Epithelial cell of proximal tubule (primary cell): ENCODE results near the gene CYP4F2. TPM values are rescaled to one million over a fixed set of nuclear protein-coding genes. Genes with fewer than 3 reads are reported as not detected.
"Not testable (repeated sequence)": the region's sequence is repeated elsewhere in the genome, so short reads cannot be mapped to it uniquely, and the experiment has no call there.

ENCODE experiments used
- DNase-seq: peaks from one replicate; pipeline ENCODE4 v3.0.0-alpha.2; 2011; ENCODE audit warnings: low read depth
- H3K4me3 ChIP-seq: 2 replicates; pipeline ENCODE4 v1.5.1; 2011; ENCODE audit warnings: low read depth, mild to moderate bottlenecking, low read length
- total RNA-seq: library from RNA; depleted of rRNA; stranded (reverse); fragments of >200 nt; gene quantifications from 2 replicates; pipeline ENCODE4 v1.2.3, GENCODE V29; 2015
- TF ChIP-seq, protein P1 (sequence below): conservative IDR thresholded peaks from 2 replicates; pipeline ENCODE4 v1.5.1; 2012; ENCODE audit warnings: low read depth, mild to moderate bottlenecking, low read length

Gene CYP4F2
- total RNA-seq, 1 donor from 2014 or later, result not detected

DNA sequence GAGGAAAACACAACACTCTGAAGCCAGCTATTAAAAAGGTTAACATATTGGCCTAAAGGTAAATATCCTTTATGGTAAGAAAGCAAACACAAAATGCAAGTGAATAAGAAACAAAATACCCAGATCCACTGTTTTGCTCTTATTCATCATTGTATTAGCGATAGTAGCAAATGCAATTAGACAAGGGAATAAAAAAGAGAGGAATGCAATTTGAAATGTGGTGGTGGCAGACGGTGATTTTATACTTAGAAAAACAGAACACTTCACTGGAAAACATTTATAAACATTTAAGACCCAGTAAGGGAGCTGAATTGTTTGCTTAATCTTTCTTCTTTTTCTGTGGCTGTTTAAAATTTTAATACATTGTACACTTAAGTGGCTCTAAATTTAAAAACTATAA is 17.2 kb upstream of the CYP4F2 start:
- TF ChIP-seq, protein P1, sequence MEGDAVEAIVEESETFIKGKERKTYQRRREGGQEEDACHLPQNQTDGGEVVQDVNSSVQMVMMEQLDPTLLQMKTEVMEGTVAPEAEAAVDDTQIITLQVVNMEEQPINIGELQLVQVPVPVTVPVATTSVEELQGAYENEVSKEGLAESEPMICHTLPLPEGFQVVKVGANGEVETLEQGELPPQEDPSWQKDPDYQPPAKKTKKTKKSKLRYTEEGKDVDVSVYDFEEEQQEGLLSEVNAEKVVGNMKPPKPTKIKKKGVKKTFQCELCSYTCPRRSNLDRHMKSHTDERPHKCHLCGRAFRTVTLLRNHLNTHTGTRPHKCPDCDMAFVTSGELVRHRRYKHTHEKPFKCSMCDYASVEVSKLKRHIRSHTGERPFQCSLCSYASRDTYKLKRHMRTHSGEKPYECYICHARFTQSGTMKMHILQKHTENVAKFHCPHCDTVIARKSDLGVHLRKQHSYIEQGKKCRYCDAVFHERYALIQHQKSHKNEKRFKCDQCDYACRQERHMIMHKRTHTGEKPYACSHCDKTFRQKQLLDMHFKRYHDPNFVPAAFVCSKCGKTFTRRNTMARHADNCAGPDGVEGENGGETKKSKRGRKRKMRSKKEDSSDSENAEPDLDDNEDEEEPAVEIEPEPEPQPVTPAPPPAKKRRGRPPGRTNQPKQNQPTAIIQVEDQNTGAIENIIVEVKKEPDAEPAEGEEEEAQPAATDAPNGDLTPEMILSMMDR, result no peak
- H3K4me3 ChIP-seq, result no peak overlapping the region
- DNase-seq, result no peak

DNA sequence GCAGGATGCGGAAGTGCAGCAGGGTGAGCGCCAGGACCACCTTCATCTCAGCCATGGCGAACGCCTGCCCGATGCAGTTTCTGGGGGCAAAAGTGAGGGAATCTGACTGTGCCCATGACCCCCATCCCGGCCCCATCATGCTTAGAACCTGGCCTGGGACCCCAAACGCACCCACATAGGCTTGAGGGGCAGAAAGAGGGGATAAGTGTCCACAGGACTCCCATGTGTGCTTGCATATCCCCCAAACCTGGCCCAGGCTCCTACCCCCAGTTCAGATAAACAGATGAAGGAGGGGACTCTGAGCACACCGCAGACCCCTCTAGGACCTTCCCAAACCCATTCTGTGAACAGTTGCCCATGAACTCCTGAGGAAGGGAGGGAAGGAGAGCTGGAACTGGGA is 16.0 kb upstream of the CYP4F2 start:
- no peak overlapping the region for H3K4me3 ChIP-seq
- TF ChIP-seq, protein P1, result no peak
- no peak for DNase-seq

DNA sequence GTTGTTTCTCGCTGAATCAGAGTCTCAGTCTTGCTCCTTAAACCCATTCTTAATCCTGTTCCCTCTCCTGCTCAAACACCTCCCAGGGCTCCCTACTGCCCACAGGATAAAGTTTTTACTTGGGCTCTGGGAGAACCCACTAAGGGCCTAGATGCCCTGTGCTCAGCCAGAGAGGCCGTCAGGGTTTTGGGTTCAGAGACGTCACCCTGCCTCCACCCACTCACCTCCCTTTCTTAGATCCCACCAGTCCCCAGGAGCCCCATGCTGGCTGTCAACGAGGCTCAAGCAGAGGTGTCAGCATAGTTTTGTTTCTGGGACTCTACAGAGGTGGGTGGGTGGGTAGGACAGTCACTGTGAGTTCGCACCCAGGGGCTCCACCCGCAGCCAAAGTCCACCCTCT is 15.5 kb upstream of the CYP4F2 start:
- TF ChIP-seq, protein P1, result no peak
- H3K4me3 ChIP-seq, result no peak overlapping the region
- DNase-seq, result no peak

DNA sequence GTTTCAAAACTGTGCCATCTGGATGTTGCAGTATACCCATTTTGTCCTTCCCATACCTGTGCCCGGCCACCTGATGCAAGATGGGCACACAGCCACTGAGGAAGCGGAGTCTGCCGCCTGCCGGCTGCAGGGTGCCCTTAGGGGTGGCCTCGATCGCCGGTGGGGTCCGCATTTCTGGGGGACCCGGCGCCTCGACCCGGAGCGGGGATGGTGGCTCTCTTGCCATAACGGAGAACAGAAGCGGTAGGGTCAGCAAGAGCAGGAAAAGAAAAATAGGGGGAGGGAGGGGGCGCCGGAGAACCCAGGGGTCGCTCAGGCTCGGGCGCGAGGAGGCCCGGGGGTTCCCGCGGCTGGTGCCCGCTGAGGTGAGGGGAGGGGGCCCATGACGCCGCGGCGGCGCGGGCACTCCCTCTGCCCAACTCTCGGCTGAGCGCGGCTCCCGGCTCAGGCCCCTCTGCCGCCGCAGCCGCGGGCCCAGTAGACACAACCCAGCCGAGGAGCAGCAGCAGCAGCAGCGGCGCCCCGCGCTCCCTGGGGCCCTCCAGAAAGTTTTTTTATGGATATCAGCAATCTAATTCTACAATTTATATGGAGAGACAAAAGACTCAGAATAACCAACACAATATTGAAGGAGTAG is 13.8 kb upstream of the CYP4F2 start:
- no peak for DNase-seq
- TF ChIP-seq, protein P1, result no peak
- no peak overlapping the region for H3K4me3 ChIP-seq

DNA sequence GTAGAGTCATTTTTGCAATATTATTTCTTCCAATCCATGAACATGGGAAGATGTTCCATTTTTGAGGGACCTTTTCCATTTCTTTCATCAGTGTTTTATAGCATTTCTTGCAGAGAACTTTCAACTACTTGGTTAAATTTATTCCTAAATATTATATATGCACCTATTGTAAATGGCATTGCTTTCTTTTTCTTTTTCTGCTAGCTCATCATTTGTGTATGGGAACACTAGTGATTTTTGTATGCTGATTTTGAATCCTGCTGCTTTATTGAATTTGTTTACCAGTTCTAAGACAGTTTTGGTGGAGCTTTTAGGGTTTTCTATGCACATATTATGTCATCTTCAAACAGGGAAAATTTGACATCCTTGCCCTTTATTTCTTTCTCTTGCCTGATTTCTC is 7.2 kb upstream of the CYP4F2 start:
- no peak overlapping the region for H3K4me3 ChIP-seq
- no peak for DNase-seq
- TF ChIP-seq, protein P1, result no peak

DNA sequence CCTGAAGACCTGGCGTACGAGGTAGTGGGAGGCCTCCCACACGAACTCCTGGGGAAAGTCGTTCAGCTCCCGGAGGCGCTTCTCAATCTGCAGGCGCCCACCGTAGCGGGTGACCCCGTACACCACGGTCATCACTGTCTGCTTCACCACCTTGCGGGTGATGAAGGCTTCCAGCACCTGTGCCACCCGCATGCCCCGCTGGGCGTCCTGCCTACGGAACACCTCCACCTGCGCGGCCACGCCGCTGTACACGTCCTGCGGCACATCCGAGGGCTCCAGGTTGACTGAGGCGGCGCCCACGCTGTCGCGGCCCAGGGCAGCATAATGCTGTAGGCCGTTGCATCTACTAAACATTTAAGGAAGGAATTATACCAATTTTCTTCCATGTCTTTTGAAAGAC is 5.0 kb upstream of the CYP4F2 start:
- DNase-seq, H3K4me3 ChIP-seq: not testable (repeated sequence)

DNA sequence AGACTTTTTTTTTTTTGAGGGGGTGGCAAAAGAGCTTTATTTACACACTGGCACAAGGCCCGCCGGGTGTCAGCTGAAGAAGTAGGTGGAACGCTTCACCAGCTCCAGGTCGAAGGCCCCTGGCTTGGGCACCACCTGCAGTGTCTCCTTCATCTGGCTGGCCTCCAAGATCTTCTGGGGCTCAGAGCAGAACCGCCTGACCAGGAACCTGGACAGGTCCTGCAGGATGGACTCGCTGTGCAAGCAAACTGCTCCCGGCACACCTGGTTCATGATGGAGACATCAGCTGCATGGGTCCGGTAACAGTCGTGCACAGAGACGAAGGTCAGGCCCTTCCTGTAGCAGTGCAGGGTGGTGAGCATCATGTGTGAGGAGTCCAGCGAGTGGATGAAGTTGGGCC is 4.4 kb upstream of the CYP4F2 start:
- DNase-seq, result no peak
- TF ChIP-seq, protein P1, result no peak
- no peak overlapping the region for H3K4me3 ChIP-seq
